A549 (cell line): Measurements from ENCODE around the gene PRUNE2. TPM values are rescaled to one million over a fixed set of nuclear protein-coding genes. Genes with fewer than 3 reads are reported as not detected.

Experiments used
- ATAC-seq, 2 experiments: fragments of 200-7000 bp in 1 of 2; fragments of >200 bp in 1 of 2; cut with Nextera tagmentation in 1 of 2; cut with Tn5 transposase in 1 of 2; 3 replicates each; pipeline versions ENCODE4 v1.8.0 to v1.9.1; 2018 to 2020; ENCODE audit warnings: mild to moderate bottlenecking in 1 of 2, moderate library complexity in 1 of 2
- CTCF ChIA-PET: fragments of 300-600 bp; sonication (Branson Sonifier 250); formaldehyde crosslinking; extraction: SDS; loops from one replicate; lab custom pipeline; 2021; ENCODE audit warnings: antibody characterized with exemption, inconsistent platforms; lab: Yijun Ruan, JAX
- POLR2A ChIA-PET: fragments of 350-600 bp; formaldehyde crosslinking; extraction: SDS; loops from one replicate; lab custom pipeline; 2021; ENCODE audit warnings: antibody characterized with exemption, inconsistent platforms; lab: Yijun Ruan, JAX
- DNase-seq, 2 experiments: peaks; one replicate each; pipeline versions ENCODE4 v3.0.0 to v3.0.0-alpha.2; 2011 to 2016; ENCODE audit warnings: low read depth in 1 of 2, low spot score in 1 of 2
- FAIRE-seq: peaks from 2 replicates; lab custom pipeline; 2011; peaks lifted over from hg19 to GRCh38; lab: Jason Lieb, UNC
- H3K27ac ChIP-seq, 2 experiments: fragments of >200 bp; sonication (Bioruptor Twin); formaldehyde crosslinking; 3 replicates each; pipeline ENCODE4 v1.5.1; 2016 to 2017
- H3K4me1 ChIP-seq: fragments of >200 bp; sonication (Bioruptor Twin); formaldehyde crosslinking; 3 replicates; pipeline ENCODE4 v1.6.1; 2016
- H3K4me2 ChIP-seq: fragments of >200 bp; sonication (Bioruptor Twin); formaldehyde crosslinking; 3 replicates; pipeline ENCODE4 v1.6.1; 2016
- H3K4me3 ChIP-seq: fragments of >200 bp; sonication (Bioruptor Twin); formaldehyde crosslinking; 3 replicates; pipeline ENCODE4 v1.5.1; 2016
- H3K9me3 ChIP-seq: fragments of >200 bp; sonication (Bioruptor Twin); formaldehyde crosslinking; 3 replicates; pipeline ENCODE4 v1.6.1; 2016
- BHLHE40 ChIP-seq: IDR thresholded peaks from 2 replicates; pipeline ENCODE4 v1.6.1; 2012; ENCODE audit warnings: low read depth, low read length, inconsistent platforms
- CBX8 ChIP-seq: fragments of 200-600 bp; sonication (generic); IDR thresholded peaks from 2 replicates; pipeline ENCODE4 v1.6.1; 2016
- EHMT2 ChIP-seq: fragments of 200-600 bp; sonication (generic); IDR thresholded peaks from 2 replicates; pipeline ENCODE4 v1.6.1; 2016; ENCODE audit warnings: antibody characterized with exemption, low read depth, mild to moderate bottlenecking, moderate library complexity
- HOXA7 ChIP-seq: fragments of 250-450 bp; sonication (Bioruptor Pico); IDR thresholded peaks from 2 replicates; pipeline ENCODE4 v1.5.0; 2020; ENCODE audit warnings: mild to moderate bottlenecking, moderate library complexity
- HOXB5 ChIP-seq: fragments of 250-450 bp; sonication (Bioruptor Pico); IDR thresholded peaks from 2 replicates; pipeline ENCODE4 v1.5.0; 2020; ENCODE audit warnings: mild to moderate bottlenecking, moderate library complexity
- JUN ChIP-seq, 2 experiments: fragments of >200 bp; sonication (Bioruptor Twin); formaldehyde crosslinking; IDR thresholded peaks; 2 replicates in 1 of 2; 3 replicates in 1 of 2; pipeline ENCODE4 v1.6.1; 2016 to 2017
- JUNB ChIP-seq: fragments of >200 bp; sonication (Bioruptor Twin); formaldehyde crosslinking; IDR thresholded peaks from 2 replicates; pipeline ENCODE4 v1.6.1; 2016
- KDM5A ChIP-seq: fragments of 200-600 bp; sonication (generic); IDR thresholded peaks from 2 replicates; pipeline ENCODE4 v1.6.1; 2016; ENCODE audit warnings: antibody characterized with exemption, mild to moderate bottlenecking
- MYC ChIP-seq: IDR thresholded peaks from 2 replicates; pipeline ENCODE4 v1.6.1; 2012; ENCODE audit warnings: mild to moderate bottlenecking, inconsistent platforms, low read length, improper control_type of control experiment, borderline replicate concordance
- NR3C1 ChIP-seq: fragments of >200 bp; sonication (Bioruptor Twin); formaldehyde crosslinking; IDR thresholded peaks from 3 replicates; pipeline ENCODE4 v1.6.1; 2017
- PHF8 ChIP-seq: fragments of 200-600 bp; sonication (generic); IDR thresholded peaks from 2 replicates; pipeline ENCODE4 v1.6.1; 2016; ENCODE audit warnings: low read depth, mild to moderate bottlenecking, antibody characterized with exemption, moderate library complexity, borderline replicate concordance
- POLR2A ChIP-seq: IDR thresholded peaks from 2 replicates; pipeline ENCODE4 v1.6.1; 2012; ENCODE audit warnings: mild to moderate bottlenecking, low read length
- RNF2 ChIP-seq: fragments of 200-600 bp; sonication (generic); IDR thresholded peaks from 2 replicates; pipeline ENCODE4 v1.6.1; 2016; ENCODE audit warnings: low read depth, mild to moderate bottlenecking, antibody characterized with exemption, moderate library complexity, borderline replicate concordance
- ZC3H11A ChIP-seq: fragments of 450-650 bp; IDR thresholded peaks from 2 replicates; pipeline ENCODE4 v1.6.1; 2014; ENCODE audit warnings: antibody characterized with exemption, mild to moderate bottlenecking
- WGBS: methylation state at CpG from one replicate; pipeline ENCODE4 v1.1.6; 2017; ENCODE audit errors: missing lambda C conversion rate; 5-methylcytosine and 5-hydroxymethylcytosine counted together
- polyA plus RNA-seq, 4 experiments: library from polyadenylated mRNA; depleted of rRNA in 3 of 4; stranded (reverse); fragments of >200 nt; fragmentation: RNase III in 1 of 4; extraction: RNeasy Plus Mini Kit Qiagen cat#74134 plus additional on column Dnase treatment in 1 of 4; gene quantifications; 2 replicates in 3 of 4; 3 replicates in 1 of 4; pipeline ENCODE4 v1.2.3, GENCODE V29; 2011 to 2017
- TF ChIP-seq, protein P1 (sequence below): fragments of 200-600 bp; sonication (generic); IDR thresholded peaks from 2 replicates; pipeline ENCODE4 v1.6.1; 2016; ENCODE audit warnings: antibody characterized with exemption, mild to moderate bottlenecking, moderate library complexity
- TF ChIP-seq, protein P2 (sequence below): IDR thresholded peaks from 2 replicates; pipeline ENCODE4 v1.6.1; 2012; ENCODE audit warnings: low read depth, borderline replicate concordance
- TF ChIP-seq, protein P3 (sequence below): fragments of 450-650 bp; IDR thresholded peaks from 2 replicates; pipeline ENCODE4 v1.6.1; 2014; ENCODE audit warnings: antibody characterized with exemption

PRUNE2 gene
- polyA plus RNA-seq, 2 of the 4 experiments (the other 2 are of a cell fraction): 0.04 TPM; not detected in 1

DNA sequence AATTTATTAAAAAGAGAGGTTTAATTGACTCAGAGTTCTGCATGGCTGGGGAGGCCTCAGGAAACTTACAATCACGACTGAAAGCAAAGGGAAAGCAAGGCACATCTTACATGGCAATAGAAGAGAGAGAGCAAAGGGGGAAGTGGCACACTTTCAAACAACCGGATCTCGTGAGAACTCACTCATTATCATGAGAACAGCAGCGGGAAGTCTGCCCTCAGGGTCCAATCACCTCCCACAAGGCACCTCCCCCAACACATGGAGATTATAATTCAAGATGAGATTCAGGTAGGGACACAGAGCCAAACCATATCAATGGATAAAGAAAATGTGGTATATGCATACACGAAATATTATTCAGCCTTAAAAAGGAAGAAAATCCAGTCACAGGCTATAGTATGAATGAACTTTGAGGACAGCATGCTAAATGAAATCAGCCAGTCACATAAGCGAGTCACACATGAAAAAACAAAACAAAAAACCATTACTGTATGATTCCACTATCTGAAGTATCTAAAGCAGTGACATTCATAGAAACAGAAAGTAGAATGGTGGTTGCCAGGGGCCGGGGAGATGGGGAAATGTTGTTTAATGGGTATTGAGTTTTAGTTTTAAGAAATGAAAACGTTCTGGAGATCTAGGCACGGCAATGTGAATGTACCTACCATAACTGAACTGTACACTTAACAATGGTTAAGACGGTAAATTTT is 225.0 kb downstream of the PRUNE2 start:
- H3K4me1 ChIP-seq: 0 out of 3 replicates have a peak, but pooled peaks cover 3% of the 10 kb centered on the region
- TF ChIP-seq JUNB (no peak), NR3C1 (no peak), HOXA7 (no peak), POLR2A (no peak), EHMT2 (no peak), RNF2 (no peak), ZC3H11A (no peak), MYC (no peak), PHF8 (no peak), JUN (IDR thresholded peaks at IDR 0.05) (no peak)
- TF ChIP-seq, protein P1, sequence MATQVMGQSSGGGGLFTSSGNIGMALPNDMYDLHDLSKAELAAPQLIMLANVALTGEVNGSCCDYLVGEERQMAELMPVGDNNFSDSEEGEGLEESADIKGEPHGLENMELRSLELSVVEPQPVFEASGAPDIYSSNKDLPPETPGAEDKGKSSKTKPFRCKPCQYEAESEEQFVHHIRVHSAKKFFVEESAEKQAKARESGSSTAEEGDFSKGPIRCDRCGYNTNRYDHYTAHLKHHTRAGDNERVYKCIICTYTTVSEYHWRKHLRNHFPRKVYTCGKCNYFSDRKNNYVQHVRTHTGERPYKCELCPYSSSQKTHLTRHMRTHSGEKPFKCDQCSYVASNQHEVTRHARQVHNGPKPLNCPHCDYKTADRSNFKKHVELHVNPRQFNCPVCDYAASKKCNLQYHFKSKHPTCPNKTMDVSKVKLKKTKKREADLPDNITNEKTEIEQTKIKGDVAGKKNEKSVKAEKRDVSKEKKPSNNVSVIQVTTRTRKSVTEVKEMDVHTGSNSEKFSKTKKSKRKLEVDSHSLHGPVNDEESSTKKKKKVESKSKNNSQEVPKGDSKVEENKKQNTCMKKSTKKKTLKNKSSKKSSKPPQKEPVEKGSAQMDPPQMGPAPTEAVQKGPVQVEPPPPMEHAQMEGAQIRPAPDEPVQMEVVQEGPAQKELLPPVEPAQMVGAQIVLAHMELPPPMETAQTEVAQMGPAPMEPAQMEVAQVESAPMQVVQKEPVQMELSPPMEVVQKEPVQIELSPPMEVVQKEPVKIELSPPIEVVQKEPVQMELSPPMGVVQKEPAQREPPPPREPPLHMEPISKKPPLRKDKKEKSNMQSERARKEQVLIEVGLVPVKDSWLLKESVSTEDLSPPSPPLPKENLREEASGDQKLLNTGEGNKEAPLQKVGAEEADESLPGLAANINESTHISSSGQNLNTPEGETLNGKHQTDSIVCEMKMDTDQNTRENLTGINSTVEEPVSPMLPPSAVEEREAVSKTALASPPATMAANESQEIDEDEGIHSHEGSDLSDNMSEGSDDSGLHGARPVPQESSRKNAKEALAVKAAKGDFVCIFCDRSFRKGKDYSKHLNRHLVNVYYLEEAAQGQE: no peak
- TF ChIP-seq, all 56 proteins: peak for 0
- Histone ChIP-seq H3K4me2 (peak overlapping the region; percentile 28; the same call in 1 of the 3 replicates), H3K27ac (no peak overlapping the region), H3K9me3 (peaks cover 6% of the 10 kb centered on the region; the same call in 2 of the 3 replicates), H3K4me3 (no peak overlapping the region)
- ChIA-PET POLR2A (no interaction called here), CTCF (interaction anchor here (0.9 to 1.6 kb wide), 2 partner anchors 24 to 234 kb away, joined by 3 read pairs; no protein-coding TSS in a partner anchor)
- no peak for DNase-seq
- no peak for FAIRE-seq
- no peak for ATAC-seq
- WGBS: 19% methylated on average over 10 of the region's 10 CpGs

DNA sequence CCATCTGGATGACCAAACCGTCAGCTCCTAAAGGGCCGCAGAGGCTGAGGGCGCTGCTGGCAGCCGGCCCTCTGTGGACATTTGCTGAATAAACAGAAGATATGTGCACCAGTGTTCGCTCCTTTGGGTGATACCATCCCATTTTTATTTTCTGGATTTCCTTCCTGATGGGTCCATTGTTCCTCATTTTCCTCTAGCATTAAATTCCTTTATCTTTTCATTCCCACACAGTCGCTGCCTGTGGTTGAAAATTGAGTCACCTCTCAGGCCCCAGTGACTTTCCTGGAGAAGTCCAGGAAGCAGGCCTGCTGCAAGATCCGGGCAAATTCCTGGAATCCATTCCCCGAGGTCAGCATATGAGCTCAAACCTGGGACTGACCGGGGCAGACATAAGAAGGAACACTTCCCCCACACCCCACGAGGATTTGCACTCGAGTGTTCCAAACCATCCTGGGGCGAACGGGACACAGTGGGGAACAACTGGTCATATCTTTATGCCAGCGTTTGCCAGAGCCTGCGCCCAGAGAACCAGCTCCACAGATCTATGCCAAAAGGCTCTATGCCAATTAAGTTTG is 228.3 kb downstream of the PRUNE2 start:
- Histone ChIP-seq H3K4me2 (peak overlapping the region; percentile 32; the same call in 2 of the 3 replicates), H3K4me3 (no peak overlapping the region), H3K27ac (no peak overlapping the region), H3K9me3 (peaks cover 6% of the 10 kb centered on the region; the same call in 2 of the 3 replicates), H3K4me1 (0 out of 3 replicates have a peak, but pooled peaks cover 3% of the 10 kb centered on the region)
- DNase-seq (no peak), ATAC-seq (peak in 1 of 2 experiments; percentile 58; a peak in 4 of 6 replicates), FAIRE-seq (no peak)
- ChIA-PET CTCF (interaction anchor here (0.9 to 1.3 kb wide), 2 partner anchors 11 kb away, joined by 3 read pairs; no protein-coding TSS in a partner anchor), POLR2A (no interaction called here)
- 37% methylated on average over 15 of the region's 15 CpGs for WGBS
- TF ChIP-seq JUNB: no peak
- no peak for TF ChIP-seq NR3C1
- no peak for TF ChIP-seq CBX8
- no peak for TF ChIP-seq BHLHE40
- TF ChIP-seq, protein P2, sequence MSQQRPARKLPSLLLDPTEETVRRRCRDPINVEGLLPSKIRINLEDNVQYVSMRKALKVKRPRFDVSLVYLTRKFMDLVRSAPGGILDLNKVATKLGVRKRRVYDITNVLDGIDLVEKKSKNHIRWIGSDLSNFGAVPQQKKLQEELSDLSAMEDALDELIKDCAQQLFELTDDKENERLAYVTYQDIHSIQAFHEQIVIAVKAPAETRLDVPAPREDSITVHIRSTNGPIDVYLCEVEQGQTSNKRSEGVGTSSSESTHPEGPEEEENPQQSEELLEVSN: no peak
- TF ChIP-seq HOXA7: no peak
- TF ChIP-seq MYC: no peak
- TF ChIP-seq KDM5A: no peak
- no peak for TF ChIP-seq HOXB5 (CRISPR knock-in tag)
- TF ChIP-seq, protein P3, sequence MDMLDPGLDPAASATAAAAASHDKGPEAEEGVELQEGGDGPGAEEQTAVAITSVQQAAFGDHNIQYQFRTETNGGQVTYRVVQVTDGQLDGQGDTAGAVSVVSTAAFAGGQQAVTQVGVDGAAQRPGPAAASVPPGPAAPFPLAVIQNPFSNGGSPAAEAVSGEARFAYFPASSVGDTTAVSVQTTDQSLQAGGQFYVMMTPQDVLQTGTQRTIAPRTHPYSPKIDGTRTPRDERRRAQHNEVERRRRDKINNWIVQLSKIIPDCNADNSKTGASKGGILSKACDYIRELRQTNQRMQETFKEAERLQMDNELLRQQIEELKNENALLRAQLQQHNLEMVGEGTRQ: no peak
